Measurements from ENCODE around the gene MRFAP1L1.
A peak's percentile ranks its signal among the peaks of the same experiment; 100 is the strongest.
"Not testable (repeated sequence)": the region's sequence is repeated elsewhere in the genome, so short reads cannot be mapped to it uniquely, and the experiment has no call there.

The MRFAP1L1 gene

GRCh38 chr4:6692379-6692778, 17.3 kb downstream of the MRFAP1L1 start:
- FAIRE-seq: no peak

DNA sequence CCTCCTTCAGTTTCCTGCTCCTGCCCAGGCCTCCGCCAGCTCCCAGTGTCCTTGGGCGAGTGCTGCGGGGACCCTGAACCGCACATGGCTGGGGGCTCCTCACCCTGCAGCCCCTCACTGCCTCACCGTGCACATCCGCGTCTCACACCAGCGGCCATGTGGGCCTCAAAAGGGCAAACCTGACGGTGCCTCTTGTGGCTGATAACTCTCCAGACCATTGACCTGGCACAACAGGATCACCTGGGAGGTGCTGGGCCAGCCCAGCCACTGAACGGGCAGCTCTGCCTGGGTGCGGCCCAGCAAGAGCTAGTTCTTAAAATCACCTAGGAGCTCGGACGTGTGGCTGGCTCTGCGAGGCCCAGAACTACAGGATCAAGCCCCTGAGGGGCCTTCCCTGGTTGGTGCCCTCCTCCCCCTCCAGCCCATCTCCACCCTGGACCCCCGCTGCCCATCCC, 20.1 kb downstream of the MRFAP1L1 start:
- DNase-seq (ENCODE audit: insufficient read length, low spot score) (no peak), FAIRE-seq (no peak)

More at GRCh38 chr4:6692379-6692778, 17.3 kb downstream of the MRFAP1L1 start:
- no peak for DNase-seq (ENCODE audit: insufficient read length, low spot score)

DNA sequence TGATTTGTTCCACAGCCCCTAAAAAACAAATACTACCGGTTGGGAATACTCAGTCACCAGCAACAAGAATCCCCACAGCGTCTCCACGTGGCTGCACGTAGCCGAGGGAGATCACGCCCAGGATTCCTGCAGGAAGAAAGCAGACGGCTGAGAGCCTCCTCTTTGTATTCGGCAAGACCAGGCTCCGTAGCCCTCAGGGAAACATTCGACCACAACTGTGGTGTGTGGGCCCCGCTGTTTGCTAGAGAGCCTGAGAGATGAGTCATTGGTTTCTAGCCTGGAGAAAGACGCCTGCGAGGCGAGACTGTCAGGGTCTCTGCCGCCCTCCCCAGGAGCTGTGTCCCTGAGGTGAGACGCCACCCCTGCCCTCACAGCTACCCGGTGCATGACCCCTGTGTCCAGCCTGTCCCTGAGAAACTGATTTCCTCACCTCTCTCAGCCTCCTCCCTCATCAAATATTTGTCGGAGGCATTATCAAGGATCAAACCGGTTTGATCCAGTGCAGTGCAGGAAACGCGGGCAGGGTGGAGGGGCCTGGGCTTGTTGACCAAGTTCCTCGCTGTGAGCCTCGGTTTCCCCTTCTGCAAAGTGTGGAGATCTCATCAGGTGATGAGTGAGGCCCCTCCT, 20.7 kb downstream of the MRFAP1L1 start:
- FAIRE-seq (peak; percentile 70), DNase-seq (ENCODE audit: insufficient read length, low spot score) (peak; percentile 93)

DNA sequence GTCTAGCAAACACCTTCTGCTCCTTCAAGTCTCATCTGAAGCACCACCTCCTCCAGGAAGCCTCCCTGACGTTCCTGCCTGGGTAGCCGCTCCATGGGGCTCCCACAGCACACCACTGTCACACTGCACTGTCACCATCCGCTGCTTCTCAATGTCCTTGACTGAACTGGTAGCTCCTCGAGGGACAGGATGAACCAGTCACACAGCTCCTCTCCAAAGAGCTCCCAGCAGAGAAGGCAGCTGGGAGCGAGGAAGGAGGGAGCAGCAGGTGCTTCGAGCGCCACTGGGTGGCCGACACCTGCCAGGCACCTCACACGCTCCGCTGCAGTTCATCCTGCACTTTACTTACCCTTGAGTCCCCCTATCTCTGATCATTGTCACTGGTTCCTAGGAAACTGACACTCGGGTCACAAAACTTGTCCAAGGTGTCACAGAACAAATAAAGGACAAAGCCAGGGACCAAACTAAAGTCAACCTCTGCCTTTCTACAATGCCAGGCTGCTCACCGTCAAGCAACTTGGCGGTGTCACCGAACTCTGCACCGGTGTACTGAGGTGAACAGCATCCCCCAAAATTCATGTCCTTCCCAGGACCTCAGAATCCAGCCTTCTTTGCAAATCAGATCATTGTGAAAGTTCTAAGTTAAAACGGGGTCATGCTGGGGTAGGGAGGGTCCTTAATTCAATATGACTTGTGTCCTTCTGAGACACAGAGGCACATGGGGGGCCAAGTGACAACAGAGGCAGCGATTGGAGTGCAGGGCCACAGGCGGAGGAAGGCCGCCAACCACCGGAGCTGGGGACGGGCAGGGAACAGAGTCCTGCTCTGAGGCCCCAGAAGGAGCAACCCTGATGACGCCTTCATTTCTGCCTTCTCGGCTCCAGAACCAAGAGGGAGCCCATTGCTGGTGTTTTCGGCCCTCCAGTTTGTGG, 21.5 kb downstream of the MRFAP1L1 start:
- no peak for DNase-seq (ENCODE audit: insufficient read length, low spot score)

DNA sequence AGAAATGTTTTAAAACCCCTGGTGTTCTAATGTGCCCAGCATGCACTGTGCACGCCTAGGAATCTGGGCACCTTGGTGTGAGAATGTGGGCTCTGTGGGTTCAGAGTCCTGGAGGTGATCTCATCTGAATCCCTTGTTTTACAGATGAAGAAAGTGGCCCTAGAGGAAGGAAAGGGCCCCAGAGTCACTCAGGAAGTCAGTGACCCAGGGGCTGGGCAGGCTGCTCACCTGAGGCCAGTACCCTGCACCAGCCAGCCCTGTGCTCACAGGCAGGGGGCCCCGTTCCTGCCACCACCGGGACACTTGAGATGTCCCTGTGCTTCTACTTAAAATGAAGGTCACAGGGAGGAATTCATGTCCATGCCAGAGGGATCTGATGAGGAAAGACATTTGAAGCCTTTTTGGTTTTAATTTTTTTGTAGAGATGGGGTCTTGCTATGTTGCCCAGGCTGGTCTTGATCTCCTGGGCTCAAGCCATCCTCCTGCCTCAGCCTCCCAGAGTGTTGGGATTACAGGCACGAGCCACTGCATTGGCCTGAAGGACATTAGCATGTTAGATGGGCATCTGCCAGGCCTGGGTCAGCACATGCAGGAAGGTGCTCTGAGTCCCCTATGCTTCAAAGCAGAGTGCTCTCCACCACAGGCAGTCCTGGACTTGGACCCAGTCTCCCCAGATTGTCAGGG, 23.4 kb downstream of the MRFAP1L1 start:
- no peak for FAIRE-seq
- DNase-seq (ENCODE audit: insufficient read length, low spot score): no peak

More for the DNA sequence above, 21.5 kb downstream of the MRFAP1L1 start:
- peak; percentile 28 for FAIRE-seq

GRCh38 chr4:6684656-6685055, 25.0 kb downstream of the MRFAP1L1 start:
- FAIRE-seq: no peak
- no peak for DNase-seq (ENCODE audit: insufficient read length, low spot score)

- FAIRE-seq: no peak
- no peak for DNase-seq (ENCODE audit: insufficient read length, low spot score)
Measured at GRCh38 chr4:6682862-6683590, 26.6 kb downstream of the MRFAP1L1 start.

GRCh38 chr4:6681191-6681590, 28.5 kb downstream of the MRFAP1L1 start:
- no peak for DNase-seq (ENCODE audit: insufficient read length, low spot score)
- no peak for FAIRE-seq

DNA sequence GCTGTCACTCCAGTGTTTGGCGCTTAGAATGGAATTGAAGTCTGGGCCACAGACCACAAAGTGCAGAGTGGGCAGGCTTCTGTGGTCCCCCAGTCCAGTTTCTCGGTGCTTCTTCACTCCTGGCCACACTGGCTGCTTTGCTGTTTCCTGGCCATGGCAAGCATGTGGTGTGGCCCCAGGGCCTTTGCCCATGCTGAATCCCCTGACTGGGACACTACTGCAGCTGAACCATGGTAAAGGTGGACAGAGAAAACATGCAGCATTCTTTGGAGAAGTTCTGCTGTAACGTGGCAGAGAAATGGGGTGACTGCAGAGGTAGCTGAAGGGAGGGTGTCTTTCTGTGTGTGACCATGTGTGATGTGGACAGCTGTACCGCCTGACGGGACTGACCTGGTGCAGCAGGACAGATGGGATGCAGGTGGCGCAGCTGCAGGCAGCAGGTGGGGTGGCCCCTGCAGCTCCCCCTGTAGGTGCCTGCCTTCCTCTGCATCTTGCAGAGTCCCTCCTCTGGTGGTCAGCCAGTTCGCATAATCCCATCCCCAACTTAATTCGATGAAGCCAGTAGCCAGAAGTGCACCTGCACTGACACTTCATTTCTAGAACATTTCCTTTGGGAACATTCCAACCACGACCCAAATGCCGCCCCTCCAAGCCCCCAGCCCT, 29.2 kb downstream of the MRFAP1L1 start:
- FAIRE-seq (no peak), DNase-seq (ENCODE audit: insufficient read length, low spot score) (no peak)

GRCh38 chr4:6676722-6677558, 32.7 kb downstream of the MRFAP1L1 start:
- no peak for DNase-seq (ENCODE audit: insufficient read length, low spot score)
- FAIRE-seq: peak; percentile 26

GRCh38 chr4:6674500-6675149, 35.0 kb downstream of the MRFAP1L1 start:
- DNase-seq (ENCODE audit: insufficient read length, low spot score): peak; percentile 45
- FAIRE-seq: peak; percentile 69

GRCh38 chr4:6673660-6674499, 35.8 kb downstream of the MRFAP1L1 start:
- DNase-seq (ENCODE audit: insufficient read length, low spot score) (peak; percentile 95), FAIRE-seq (peak; percentile 97)

DNA sequence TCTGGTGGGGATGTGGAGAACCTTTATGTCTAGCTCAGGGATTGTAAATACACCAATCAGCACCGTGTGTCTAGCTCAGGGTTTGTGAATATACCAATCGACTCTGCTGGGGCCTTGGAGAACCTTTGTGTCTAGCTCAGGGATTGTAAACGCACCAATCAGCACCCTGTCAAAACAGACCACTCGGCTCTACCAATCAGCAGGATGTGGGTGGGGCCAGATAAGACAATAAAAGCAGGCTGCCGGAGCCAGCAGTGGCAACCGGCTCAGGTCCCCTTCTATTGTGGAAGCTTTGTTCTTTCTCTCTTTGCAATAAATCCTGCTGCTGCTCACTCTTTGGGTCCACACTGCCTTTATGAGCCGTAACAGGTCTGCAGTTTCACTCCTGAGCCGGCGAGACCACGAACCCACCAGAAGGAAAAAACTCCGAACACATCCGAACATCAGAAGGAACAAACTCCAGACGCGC, 36.4 kb downstream of the MRFAP1L1 start:
- not testable (repeated sequence) for FAIRE-seq; DNase-seq (ENCODE audit: insufficient read length, low spot score)

DNA sequence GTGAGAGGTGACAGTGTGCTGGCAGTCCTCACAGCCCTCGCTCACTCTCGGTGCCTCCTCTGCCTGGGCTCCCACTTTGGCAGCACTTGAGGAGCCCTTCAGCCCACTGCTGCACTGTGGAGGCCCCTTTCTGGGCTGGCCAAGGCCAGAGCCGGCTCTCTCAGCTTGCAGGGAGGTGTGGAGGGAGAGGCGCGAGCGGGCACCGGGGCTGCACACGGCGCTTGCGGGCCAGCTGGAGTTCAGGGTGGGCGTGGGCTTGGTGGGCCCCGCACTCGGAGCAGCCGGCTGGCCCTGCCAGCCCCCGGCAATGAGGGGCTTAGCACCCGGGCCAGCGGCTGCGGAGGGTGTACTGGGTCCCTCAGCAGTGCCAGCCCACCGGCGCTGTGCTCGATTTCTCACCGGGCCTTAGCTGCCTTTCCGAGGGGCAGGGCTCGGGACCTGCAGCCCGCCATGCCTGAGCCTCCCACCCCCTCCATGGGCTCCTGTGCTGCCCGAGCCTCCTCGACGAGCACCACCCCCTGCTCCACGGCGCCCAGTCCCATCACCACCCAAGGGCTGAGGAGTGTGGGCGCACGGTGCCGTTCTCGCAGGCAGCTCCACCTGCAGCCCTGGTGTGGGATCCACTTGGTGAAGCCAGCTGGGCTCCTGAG, 37.0 kb downstream of the MRFAP1L1 start:
- not testable (repeated sequence) for FAIRE-seq

GRCh38 chr4:6672131-6672530, 37.5 kb downstream of the MRFAP1L1 start:
- DNase-seq (ENCODE audit: insufficient read length, low spot score): no peak
- FAIRE-seq: no peak

More for the DNA sequence above, 37.0 kb downstream of the MRFAP1L1 start:
- DNase-seq (ENCODE audit: insufficient read length, low spot score): not testable (repeated sequence)

DNA sequence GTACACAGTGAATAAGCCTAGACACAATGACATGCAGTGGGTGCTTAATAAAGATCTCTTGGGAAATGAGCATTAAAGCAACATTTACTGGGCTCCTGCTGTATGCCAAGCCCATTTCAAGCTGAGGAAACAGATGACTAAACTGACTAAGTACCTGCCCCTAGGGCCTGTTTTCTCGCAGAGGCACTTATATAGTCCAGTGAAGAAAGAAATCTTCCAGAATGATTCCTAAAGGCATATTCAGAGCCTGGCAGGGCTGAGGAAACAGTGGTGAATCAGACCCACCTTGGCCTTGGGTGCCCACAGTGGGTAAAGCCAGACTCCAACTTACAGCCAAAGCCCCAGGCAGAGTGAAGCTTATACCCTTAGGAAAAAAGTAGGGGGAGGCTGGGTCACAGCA, 38.0 kb downstream of the MRFAP1L1 start:
- no peak for DNase-seq (ENCODE audit: insufficient read length, low spot score)
- FAIRE-seq: no peak

GRCh38 chr4:6668391-6668790, 41.3 kb downstream of the MRFAP1L1 start:
- FAIRE-seq: no peak
- DNase-seq (ENCODE audit: insufficient read length, low spot score): no peak
